Measurements from ENCODE around the gene TEX261.

The TEX261 gene

DNA sequence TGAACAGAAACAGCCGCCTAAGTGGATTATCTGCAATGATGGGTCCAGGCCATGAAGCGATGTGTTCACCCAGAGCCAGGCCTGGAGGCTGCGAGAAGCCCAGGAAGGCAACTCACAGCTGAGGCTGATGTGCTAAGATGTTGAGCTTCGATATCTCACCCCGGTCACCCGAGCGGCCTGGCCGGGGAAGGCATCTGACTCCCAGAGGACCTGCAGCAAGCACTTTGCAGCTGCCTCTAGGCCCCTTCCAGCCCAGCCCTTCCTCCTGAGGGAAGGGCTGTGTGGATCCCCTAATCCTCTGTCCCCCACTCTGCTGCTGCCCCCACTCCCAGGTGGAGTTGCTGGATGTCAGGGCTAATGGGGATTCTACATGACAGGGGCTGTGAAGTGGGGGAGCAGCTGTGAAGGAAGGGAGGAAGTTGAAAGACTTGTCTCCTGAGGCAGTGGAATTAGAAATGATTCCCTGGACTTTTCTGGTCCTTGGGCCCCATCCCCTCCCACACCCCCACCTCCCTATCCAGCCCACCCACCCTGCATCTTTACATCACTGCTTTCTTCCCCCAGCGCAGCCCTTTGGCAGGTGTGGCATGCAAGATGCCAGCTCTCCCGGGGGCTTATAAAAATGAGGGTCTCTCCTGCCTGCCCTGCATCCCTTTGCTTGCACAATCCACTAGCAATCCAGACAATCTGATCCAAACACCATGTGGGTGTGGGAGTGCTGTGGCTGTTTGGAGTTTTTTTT is 54.7 kb downstream of the TEX261 start:
- TF ChIP-seq GATA3 (IDR thresholded peaks at IDR 0.05; ENCODE audit: low read depth, low read length) (no peak), GATA2 (IDR thresholded peaks at IDR 0.05; ENCODE audit: low read depth, low read length) (no peak)

DNA sequence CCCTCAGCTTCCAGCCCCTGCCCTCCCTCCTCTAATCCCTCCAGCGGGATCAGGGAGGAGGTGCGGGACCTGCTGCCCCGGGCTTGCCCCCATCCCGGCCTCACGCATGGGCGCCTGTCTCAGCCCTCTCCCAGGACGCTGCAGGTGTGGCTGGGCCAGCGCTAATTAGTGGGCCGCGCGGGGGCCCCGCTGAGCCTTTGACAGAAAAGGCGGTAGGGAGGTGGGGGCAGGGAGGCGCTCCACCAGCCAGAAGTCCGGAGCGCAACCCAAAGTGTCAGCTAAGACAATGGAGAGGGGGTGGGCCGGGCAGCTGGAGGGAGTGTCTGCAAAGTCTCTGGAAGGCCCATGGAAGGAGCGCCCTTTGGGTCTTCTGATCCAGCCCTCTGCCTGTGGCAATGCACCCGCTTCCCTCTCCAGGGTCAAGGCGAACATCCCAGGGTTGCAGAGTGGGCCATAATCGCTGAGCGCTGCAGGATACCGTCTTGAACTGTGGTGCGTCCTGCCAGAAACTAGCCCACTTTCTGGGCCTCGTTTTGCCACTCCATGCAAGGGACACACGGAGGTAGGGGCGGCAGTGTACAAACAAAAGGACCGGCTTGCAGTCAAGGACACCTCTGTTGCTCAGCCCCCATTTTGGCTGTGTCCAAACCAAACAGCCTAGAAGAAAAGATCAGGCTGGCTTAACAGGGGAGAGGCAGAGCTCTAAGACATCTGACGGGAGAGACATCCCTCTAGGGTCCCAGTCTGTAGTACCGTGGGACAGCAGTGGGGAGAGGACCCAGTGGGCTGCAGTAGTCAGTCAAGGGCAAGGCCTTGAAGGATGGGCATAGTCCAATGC is 55.5 kb downstream of the TEX261 start:
- TF ChIP-seq GATA3 (IDR thresholded peaks at IDR 0.05; ENCODE audit: low read depth, low read length) (no peak), GATA2 (IDR thresholded peaks at IDR 0.05; ENCODE audit: low read depth, low read length) (no peak)

DNA sequence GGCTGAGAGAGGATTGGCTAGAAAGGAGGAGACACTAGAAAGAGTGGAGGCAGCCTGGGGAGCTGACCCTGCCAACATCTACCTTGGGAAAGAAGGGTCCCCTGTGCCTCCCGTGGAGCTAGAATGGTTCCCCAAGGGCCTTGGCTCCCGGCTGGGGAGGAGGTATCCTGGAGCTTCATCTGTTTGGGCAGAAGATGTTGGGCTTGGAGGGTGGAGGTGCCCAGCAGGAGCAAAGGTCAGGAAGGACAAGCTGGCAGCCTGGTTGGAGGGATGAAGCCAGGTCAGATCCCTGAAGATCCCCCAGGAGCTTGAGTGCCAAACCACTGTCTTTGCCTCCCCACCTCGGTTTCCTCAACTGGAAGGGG is 56.1 kb downstream of the TEX261 start:
- no peak for TF ChIP-seq GATA2 (IDR thresholded peaks at IDR 0.05; ENCODE audit: low read depth, low read length)
- no peak for TF ChIP-seq GATA3 (IDR thresholded peaks at IDR 0.05; ENCODE audit: low read depth, low read length)

DNA sequence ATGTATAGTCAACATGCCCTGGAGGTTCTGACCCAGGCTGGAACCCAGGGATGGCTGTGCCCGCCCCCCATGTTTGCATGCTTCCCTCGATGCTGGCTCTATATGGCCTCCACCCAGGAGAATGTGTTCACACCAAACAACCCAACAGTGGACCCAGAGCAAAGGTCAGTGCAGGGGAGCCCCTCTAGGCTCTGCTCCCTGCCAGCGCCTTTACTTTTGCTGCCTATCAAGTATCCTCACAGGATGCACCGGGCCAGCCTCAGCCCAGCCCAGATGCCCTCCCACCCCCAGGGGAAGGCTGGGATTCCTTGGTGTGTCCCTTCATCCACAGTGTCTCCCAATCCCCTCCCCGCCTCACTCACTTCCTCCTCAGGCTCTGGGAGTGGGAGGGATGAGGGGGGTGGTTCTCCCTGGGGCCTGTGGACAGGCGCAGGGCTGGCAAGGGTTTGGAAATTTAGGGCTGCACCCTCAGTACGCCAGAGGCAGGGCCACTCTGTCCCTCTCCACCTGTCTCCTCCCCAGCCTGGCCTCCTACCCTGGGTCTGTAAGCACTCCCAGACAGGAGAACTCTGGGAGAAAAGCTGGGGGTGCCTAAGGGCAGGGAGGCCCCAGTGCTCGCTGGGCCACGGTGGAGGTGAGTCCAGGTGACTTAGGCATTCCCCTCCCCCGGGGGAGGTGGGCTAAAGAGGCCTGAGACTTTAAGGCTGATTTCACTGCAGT is 56.6 kb downstream of the TEX261 start:
- TF ChIP-seq GATA2 (IDR thresholded peaks at IDR 0.05; ENCODE audit: low read depth, low read length) (no peak), GATA3 (IDR thresholded peaks at IDR 0.05; ENCODE audit: low read depth, low read length) (no peak)

DNA sequence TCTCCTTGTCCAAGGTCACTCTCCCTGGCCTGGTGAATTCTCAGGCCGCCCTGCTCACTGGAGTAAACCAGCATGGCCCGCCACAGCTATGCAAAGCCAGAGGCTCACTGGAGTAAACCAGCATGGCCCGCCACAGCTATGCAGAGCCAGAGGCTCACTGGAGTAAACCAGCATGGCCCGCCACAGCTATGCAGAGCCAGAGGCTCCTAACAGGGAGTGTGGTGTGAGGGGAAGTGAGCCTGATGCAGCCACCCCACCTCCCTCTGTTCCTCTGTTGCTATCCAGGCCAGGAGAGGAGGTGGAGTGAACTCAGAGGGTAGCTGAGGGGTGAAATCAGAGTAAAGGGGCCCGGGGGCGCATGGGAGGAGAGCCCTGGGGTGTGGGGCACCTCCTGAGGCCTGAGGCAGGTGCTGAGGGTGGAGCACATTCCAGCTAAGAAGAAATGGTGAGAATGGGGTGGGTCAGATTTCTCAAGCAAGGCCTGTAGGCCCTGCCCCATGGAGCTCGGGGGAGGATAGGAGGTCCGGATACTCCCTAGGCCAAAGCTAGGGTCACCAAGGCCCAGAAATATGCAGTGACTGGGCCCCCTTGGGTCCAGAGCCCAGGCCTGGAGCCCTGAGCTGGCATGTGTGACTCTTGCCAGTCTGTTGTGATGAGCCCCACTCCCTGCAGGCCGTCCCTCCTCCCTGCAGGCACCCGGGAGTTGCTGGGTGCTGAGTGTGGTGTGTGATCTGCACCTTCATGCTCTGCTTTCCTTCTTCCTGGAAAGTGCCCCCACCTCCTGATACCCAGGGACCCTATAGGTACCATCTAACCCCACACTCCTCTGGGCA is 57.5 kb downstream of the TEX261 start:
- TF ChIP-seq GATA2 (IDR thresholded peaks at IDR 0.05; ENCODE audit: low read depth, low read length), result no peak
- TF ChIP-seq GATA3 (IDR thresholded peaks at IDR 0.05; ENCODE audit: low read depth, low read length), result no peak

DNA sequence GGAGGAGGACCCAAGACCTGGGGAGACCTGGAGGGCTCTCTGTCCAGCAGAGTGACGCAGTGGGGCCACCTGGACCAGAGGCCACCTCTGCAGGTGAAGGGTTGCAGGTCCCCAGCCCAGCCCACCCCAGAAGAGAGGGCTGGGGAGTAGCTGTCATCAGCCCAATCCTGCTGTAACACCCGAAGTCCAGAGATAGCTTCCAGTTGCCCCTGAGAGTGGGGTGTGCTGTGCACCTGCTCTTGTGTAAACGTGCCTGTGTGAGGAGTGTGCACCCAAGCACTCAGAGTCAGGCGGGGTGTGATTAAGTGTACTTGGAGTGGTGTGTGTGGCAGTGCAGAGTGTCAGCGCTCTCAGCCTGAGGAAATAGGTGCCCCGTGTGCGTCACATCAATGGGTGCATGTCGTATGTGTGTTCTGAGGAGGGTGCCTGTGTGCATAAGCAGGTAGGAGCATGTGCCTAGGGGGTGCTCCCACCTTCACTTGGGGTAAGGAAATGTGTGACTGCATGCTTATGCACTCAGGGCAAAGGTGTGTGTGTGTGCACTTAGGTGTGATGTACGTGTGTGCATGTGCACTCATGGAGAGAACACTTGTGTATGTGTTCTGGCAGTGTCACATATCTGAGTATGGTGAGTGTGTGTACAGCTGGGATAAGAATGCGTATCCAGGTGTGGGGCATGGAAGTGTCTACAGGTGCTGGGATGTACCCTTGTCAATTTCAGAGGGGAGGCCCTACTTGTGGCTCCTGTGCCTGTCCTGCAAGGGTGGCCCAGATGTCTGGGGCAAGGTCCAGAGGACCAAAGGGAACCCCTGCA is 58.3 kb downstream of the TEX261 start:
- TF ChIP-seq GATA2 (IDR thresholded peaks at IDR 0.05; ENCODE audit: low read depth, low read length), result no peak
- TF ChIP-seq GATA3 (IDR thresholded peaks at IDR 0.05; ENCODE audit: low read depth, low read length), result no peak

Data from SH-SY5Y (cell line).